ENCODE measurements around the gene FRMD1.

Gene FRMD1

GRCh38 chr6:168098431-168098861 is 19.4 kb upstream of the FRMD1 start:
- no peaks in the 10 kb centered on the region for H3K4me1 ChIP-seq (ENCODE audit: control insufficient read depth, insufficient read depth, low read length)
- no peaks in the 10 kb centered on the region for H3K36me3 ChIP-seq (ENCODE audit: control insufficient read depth, insufficient read depth, low read length)
- H3K27ac ChIP-seq (ENCODE audit: low read depth, low read length): no peak overlapping the region
- peaks cover 3% of the 10 kb centered on the region for H3K27me3 ChIP-seq (ENCODE audit: control insufficient read depth, insufficient read depth, low read length)
- H3K4me3 ChIP-seq (ENCODE audit: low read length): no peak overlapping the region
- no peak overlapping the region for H3K9ac ChIP-seq (ENCODE audit: low read length)

- no peak overlapping the region for H3K4me3 ChIP-seq (ENCODE audit: low read length)
- no peak overlapping the region for H3K27ac ChIP-seq (ENCODE audit: low read depth, low read length)
- H3K27me3 ChIP-seq (ENCODE audit: control insufficient read depth, insufficient read depth, low read length): peaks cover 3% of the 10 kb centered on the region
- H3K9ac ChIP-seq (ENCODE audit: low read length): no peak overlapping the region
- H3K4me1 ChIP-seq (ENCODE audit: control insufficient read depth, insufficient read depth, low read length): no peaks in the 10 kb centered on the region
- H3K36me3 ChIP-seq (ENCODE audit: control insufficient read depth, insufficient read depth, low read length): no peaks in the 10 kb centered on the region
Measured at GRCh38 chr6:168097621-168098430, 18.8 kb upstream of the FRMD1 start.

- Histone ChIP-seq H3K27ac (ENCODE audit: low read depth, low read length) (no peak overlapping the region), H3K4me1 (ENCODE audit: control insufficient read depth, insufficient read depth, low read length) (no peaks in the 10 kb centered on the region), H3K36me3 (ENCODE audit: control insufficient read depth, insufficient read depth, low read length) (no peaks in the 10 kb centered on the region), H3K27me3 (ENCODE audit: control insufficient read depth, insufficient read depth, low read length) (peaks cover 2% of the 10 kb centered on the region), H3K4me3 (ENCODE audit: low read length) (no peak overlapping the region), H3K9ac (ENCODE audit: low read length) (no peak overlapping the region)
Measured at GRCh38 chr6:168097221-168097620, 18.2 kb upstream of the FRMD1 start.

GRCh38 chr6:168096271-168096764 is 17.3 kb upstream of the FRMD1 start:
- Histone ChIP-seq H3K4me3 (ENCODE audit: low read length) (no peak overlapping the region), H3K4me1 (ENCODE audit: control insufficient read depth, insufficient read depth, low read length) (no peaks in the 10 kb centered on the region), H3K9ac (ENCODE audit: low read length) (no peak overlapping the region), H3K27ac (ENCODE audit: low read depth, low read length) (no peak overlapping the region), H3K27me3 (ENCODE audit: control insufficient read depth, insufficient read depth, low read length) (no peaks in the 10 kb centered on the region), H3K36me3 (ENCODE audit: control insufficient read depth, insufficient read depth, low read length) (no peaks in the 10 kb centered on the region)

- no peak overlapping the region for H3K9ac ChIP-seq (ENCODE audit: low read length)
- no peaks in the 10 kb centered on the region for H3K4me1 ChIP-seq (ENCODE audit: control insufficient read depth, insufficient read depth, low read length)
- no peak overlapping the region for H3K27ac ChIP-seq (ENCODE audit: low read depth, low read length)
- H3K36me3 ChIP-seq (ENCODE audit: control insufficient read depth, insufficient read depth, low read length): no peaks in the 10 kb centered on the region
- no peak overlapping the region for H3K4me3 ChIP-seq (ENCODE audit: low read length)
- no peaks in the 10 kb centered on the region for H3K27me3 ChIP-seq (ENCODE audit: control insufficient read depth, insufficient read depth, low read length)
Measured at GRCh38 chr6:168095716-168096250, 16.8 kb upstream of the FRMD1 start.

GRCh38 chr6:168095171-168095691 is 16.2 kb upstream of the FRMD1 start:
- H3K27me3 ChIP-seq (ENCODE audit: control insufficient read depth, insufficient read depth, low read length): no peaks in the 10 kb centered on the region
- no peak overlapping the region for H3K27ac ChIP-seq (ENCODE audit: low read depth, low read length)
- no peak overlapping the region for H3K4me3 ChIP-seq (ENCODE audit: low read length)
- H3K36me3 ChIP-seq (ENCODE audit: control insufficient read depth, insufficient read depth, low read length): no peaks in the 10 kb centered on the region
- no peak overlapping the region for H3K9ac ChIP-seq (ENCODE audit: low read length)
- no peaks in the 10 kb centered on the region for H3K4me1 ChIP-seq (ENCODE audit: control insufficient read depth, insufficient read depth, low read length)

GRCh38 chr6:168093634-168094033 is 14.6 kb upstream of the FRMD1 start:
- H3K27ac ChIP-seq (ENCODE audit: low read depth, low read length): no peak overlapping the region
- no peak overlapping the region for H3K4me3 ChIP-seq (ENCODE audit: low read length)
- H3K27me3 ChIP-seq (ENCODE audit: control insufficient read depth, insufficient read depth, low read length): no peaks in the 10 kb centered on the region
- H3K4me1 ChIP-seq (ENCODE audit: control insufficient read depth, insufficient read depth, low read length): no peaks in the 10 kb centered on the region
- H3K36me3 ChIP-seq (ENCODE audit: control insufficient read depth, insufficient read depth, low read length): no peaks in the 10 kb centered on the region
- H3K9ac ChIP-seq (ENCODE audit: low read length): no peak overlapping the region

GRCh38 chr6:168093071-168093505 is 14.1 kb upstream of the FRMD1 start:
- Histone ChIP-seq H3K4me3 (ENCODE audit: low read length) (no peak overlapping the region), H3K27ac (ENCODE audit: low read depth, low read length) (no peak overlapping the region), H3K36me3 (ENCODE audit: control insufficient read depth, insufficient read depth, low read length) (no peaks in the 10 kb centered on the region), H3K27me3 (ENCODE audit: control insufficient read depth, insufficient read depth, low read length) (no peaks in the 10 kb centered on the region), H3K9ac (ENCODE audit: low read length) (no peak overlapping the region), H3K4me1 (ENCODE audit: control insufficient read depth, insufficient read depth, low read length) (peaks cover 5% of the 10 kb centered on the region)

- no peak overlapping the region for H3K9ac ChIP-seq (ENCODE audit: low read length)
- H3K27ac ChIP-seq (ENCODE audit: low read depth, low read length): no peak overlapping the region
- H3K4me1 ChIP-seq (ENCODE audit: control insufficient read depth, insufficient read depth, low read length): peaks cover 10% of the 10 kb centered on the region
- no peaks in the 10 kb centered on the region for H3K27me3 ChIP-seq (ENCODE audit: control insufficient read depth, insufficient read depth, low read length)
- no peak overlapping the region for H3K4me3 ChIP-seq (ENCODE audit: low read length)
- no peaks in the 10 kb centered on the region for H3K36me3 ChIP-seq (ENCODE audit: control insufficient read depth, insufficient read depth, low read length)
Measured at GRCh38 chr6:168092541-168092940, 13.5 kb upstream of the FRMD1 start.

- no peak overlapping the region for H3K27ac ChIP-seq (ENCODE audit: low read depth, low read length)
- H3K27me3 ChIP-seq (ENCODE audit: control insufficient read depth, insufficient read depth, low read length): no peaks in the 10 kb centered on the region
- no peak overlapping the region for H3K4me3 ChIP-seq (ENCODE audit: low read length)
- peaks cover 11% of the 10 kb centered on the region for H3K4me1 ChIP-seq (ENCODE audit: control insufficient read depth, insufficient read depth, low read length)
- H3K36me3 ChIP-seq (ENCODE audit: control insufficient read depth, insufficient read depth, low read length): no peaks in the 10 kb centered on the region
- H3K9ac ChIP-seq (ENCODE audit: low read length): no peak overlapping the region
Measured at GRCh38 chr6:168091381-168092264, 12.6 kb upstream of the FRMD1 start.

- Histone ChIP-seq H3K4me1 (ENCODE audit: control insufficient read depth, insufficient read depth, low read length) (peaks cover 11% of the 10 kb centered on the region), H3K27me3 (ENCODE audit: control insufficient read depth, insufficient read depth, low read length) (no peaks in the 10 kb centered on the region), H3K9ac (ENCODE audit: low read length) (no peak overlapping the region), H3K36me3 (ENCODE audit: control insufficient read depth, insufficient read depth, low read length) (no peaks in the 10 kb centered on the region), H3K27ac (ENCODE audit: low read depth, low read length) (no peak overlapping the region), H3K4me3 (ENCODE audit: low read length) (no peak overlapping the region)
Measured at GRCh38 chr6:168090706-168091105, 11.7 kb upstream of the FRMD1 start.

- H3K27me3 ChIP-seq (ENCODE audit: control insufficient read depth, insufficient read depth, low read length): no peaks in the 10 kb centered on the region
- no peak overlapping the region for H3K4me3 ChIP-seq (ENCODE audit: low read length)
- H3K27ac ChIP-seq (ENCODE audit: low read depth, low read length): no peak overlapping the region
- H3K36me3 ChIP-seq (ENCODE audit: control insufficient read depth, insufficient read depth, low read length): no peaks in the 10 kb centered on the region
- H3K4me1 ChIP-seq (ENCODE audit: control insufficient read depth, insufficient read depth, low read length): peaks cover 11% of the 10 kb centered on the region
- H3K9ac ChIP-seq (ENCODE audit: low read length): no peak overlapping the region
Measured at GRCh38 chr6:168090064-168090690, 11.2 kb upstream of the FRMD1 start.
